Suprapubic skin (tissue), 3 donors: ENCODE measurements around the gene GCNT3.

Experiments
- CTCF ChIP-seq, 2 donors: fragments of 200-600 bp in 1 of 2; fragments of 450-650 bp in 1 of 2; sonication (generic) in 1 of 2; IDR thresholded peaks; one replicate each; pipeline ENCODE4 v1.5.1; 2016 to 2019; ENCODE audit warnings: antibody characterized with exemption in 2 of 2, mild to moderate bottlenecking in 1 of 2, moderate library complexity in 1 of 2
- POLR2AphosphoS5 ChIP-seq, 3 donors: sonication (generic); formaldehyde crosslinking; IDR thresholded peaks; one replicate each; pipeline ENCODE4 v1.6.1; 2017; ENCODE audit warnings: antibody characterized with exemption in 3 of 3

GRCh38 chr15:59636184-59636583, 24.6 kb downstream of the GCNT3 start:
- TF ChIP-seq POLR2AphosphoS5 (IDR thresholded peaks at IDR 0.05) (no peak), CTCF (IDR thresholded peaks at IDR 0.05) (no peak)
